Activated T-cell treated with anti-CD3 and anti-CD28 coated beads, Interleukin-2, amount 50 U/mL, for 48 hours (primary cell): ENCODE measurements around the gene PPA1.
"Not testable (repeated sequence)": the region's sequence is repeated elsewhere in the genome, so short reads cannot be mapped to it uniquely, and the experiment has no call there.

Experiments used
- DNase-seq, 2 experiments: peaks; one replicate each; pipeline ENCODE4 v3.0.0-alpha.2; 2020

Gene PPA1

DNA sequence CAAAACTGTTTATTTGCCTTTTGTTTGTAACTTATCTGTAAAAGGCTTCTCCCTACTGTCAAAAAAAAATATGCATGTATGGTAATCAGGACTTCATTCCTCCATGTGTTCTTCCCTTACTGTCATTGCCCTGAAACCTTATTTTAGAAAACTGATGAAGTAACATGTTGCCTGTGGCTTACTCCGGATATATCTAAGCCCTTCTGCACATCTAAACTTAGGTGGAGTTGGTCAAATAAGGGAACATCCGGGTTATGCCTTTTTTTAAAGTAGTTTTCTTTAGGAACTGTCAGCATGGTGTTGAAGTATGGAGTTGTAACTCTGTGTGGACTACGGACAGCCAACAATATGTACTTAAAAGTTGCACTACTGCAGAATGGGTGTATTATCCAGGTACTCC is 69.1 kb downstream of the PPA1 start:
- DNase-seq = no peak

DNA sequence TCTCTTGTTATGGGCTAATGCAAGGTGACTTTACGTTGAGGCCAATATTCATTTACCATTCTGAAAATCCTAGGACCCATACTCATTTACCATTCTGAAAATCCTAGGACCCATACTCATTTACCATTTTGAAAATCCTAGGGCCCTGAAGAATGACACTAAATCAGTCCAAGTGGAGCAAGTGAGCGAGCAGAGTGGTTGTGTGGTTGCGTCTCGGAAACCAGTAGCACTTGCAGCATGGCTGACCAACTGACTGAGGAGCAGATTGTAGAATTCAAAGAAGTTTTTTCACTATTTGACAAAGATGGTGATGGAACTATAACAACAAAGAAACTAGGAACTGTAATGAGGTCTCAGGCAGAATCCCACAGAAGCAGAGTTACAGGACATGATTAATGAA is 69.8 kb downstream of the PPA1 start:
- DNase-seq = peak in 1 of 2 experiments; percentile 41

GRCh38 chr10:70162892-70163201 is 70.4 kb downstream of the PPA1 start:
- peak; percentile 70 to 73 for DNase-seq

DNA sequence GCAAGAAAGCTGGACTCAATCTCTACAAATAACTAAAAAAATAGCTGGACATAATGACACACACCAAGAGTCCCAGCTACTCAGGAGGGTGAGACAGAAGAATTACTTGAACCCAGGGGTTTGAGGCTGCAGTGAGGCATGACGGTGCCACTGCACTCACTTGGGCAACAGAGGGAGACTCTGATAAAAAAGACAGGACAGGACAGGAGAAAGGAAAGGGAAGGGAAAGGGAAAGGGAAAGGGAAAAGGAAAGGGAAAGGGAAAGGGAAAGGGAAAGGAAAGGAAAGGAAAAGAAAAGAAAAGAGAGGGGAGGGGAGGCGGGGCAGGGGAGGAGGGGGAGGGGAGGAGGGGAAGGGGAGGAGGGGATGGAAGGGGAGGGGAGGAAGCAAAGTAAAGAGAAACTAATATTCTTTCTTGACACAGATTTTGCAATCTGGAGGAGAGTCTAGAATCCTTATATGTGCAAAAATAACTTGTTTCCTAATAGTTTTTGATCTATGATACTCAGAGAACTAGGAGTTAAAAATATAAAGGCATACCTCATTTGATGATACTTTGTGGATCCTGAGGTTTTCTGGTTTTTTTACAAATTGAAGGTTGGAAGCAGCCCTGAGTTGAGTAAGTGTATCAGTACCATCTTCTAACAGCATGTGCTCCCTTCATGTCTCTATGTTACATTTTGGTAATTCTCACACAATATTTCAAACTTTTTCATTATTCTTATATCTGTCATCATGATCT is 70.9 kb downstream of the PPA1 start:
- no peak for DNase-seq

DNA sequence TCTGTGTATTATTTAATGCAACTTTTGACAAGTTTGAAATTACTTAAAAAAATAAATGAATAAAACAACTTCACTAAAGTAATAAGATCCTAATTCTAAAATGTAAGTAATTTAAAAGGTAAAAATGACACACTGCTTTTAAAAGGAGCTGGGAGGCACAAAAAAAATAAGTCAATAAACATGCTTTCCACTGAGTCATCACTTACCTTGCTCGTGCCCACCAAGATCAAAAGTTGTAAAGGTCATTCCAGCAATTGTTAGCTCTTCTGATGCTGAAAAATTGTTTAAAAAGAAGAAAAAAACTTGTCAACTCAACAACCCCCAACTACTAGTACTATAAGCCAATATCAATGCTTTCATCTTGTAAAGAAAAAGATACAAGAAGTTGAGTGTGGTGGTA is 72.4 kb downstream of the PPA1 start:
- no peak for DNase-seq

GRCh38 chr10:70159366-70159765 is 73.9 kb downstream of the PPA1 start:
- not testable (repeated sequence) for DNase-seq

- DNase-seq = no peak
Measured at GRCh38 chr10:70158113-70158512, 75.1 kb downstream of the PPA1 start.

DNA sequence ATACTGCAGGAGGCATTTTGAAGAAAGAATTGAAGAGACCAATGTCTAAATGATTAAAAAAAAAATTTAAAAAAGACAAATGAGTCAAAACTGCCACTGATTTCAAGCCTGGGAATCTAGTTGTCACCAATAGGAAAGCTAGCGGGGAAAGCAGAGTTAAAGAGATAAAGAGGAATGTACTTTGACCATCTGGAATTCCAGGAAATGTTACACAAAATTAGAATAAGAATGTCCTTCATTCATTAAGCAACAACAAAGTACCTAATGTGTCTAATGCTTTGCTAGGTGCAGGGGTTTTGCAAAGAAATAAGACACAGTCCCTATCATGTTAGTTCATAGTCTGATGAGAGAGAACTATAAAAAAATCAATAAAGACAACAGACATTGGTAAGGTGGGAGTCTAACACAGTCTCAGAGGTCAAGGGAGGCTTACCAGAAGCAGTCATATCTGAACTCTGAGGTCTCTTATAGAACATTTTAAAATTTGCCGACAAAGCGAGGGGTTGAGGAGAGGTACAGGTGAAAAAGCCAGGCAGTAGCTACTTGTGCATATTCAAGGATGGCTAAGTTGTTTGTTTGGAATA is 77.9 kb downstream of the PPA1 start:
- no peak for DNase-seq
